B cell (primary cell): ENCODE measurements around the gene LBR. TPM values are rescaled to one million over a fixed set of nuclear protein-coding genes. Genes with fewer than 3 reads are reported as not detected.

Source experiments
- ATAC-seq: fragments of 200-7000 bp; cut with Tn5 transposase; one replicate; pipeline ENCODE4 v1.10.0; 2021; ENCODE audit warnings: low read depth, mild to moderate bottlenecking, moderate number of reproducible peaks, moderate library complexity
- CTCF ChIA-PET: fragments of 350-600 bp; sonication (Branson Sonifier 250); formaldehyde crosslinking; loops from one replicate; lab custom pipeline; 2021; ENCODE audit warnings: antibody characterized with exemption, inconsistent platforms; lab: Charles Lee
- POLR2A ChIA-PET: fragments of 350-600 bp; sonication (Branson Sonifier 250); formaldehyde crosslinking; loops from one replicate; lab custom pipeline; 2021; ENCODE audit warnings: antibody characterized with exemption; lab: Charles Lee
- DNase-seq: peaks from one replicate; pipeline ENCODE4 v3.0.0; 2013
- H2AFZ ChIP-seq: 2 replicates; pipeline ENCODE4 v1.6.1; 2012; ENCODE audit warnings: mild to moderate bottlenecking, low read depth, low read length; ENCODE audit not compliant: insufficient read depth, poor library complexity, severe bottlenecking
- H3K27ac ChIP-seq, 2 donors: 1 replicate in 1 of 2; 2 replicates in 1 of 2; pipeline ENCODE4 v1.5.1; 2012 to 2013; ENCODE audit warnings: low read length in 2 of 2, mild to moderate bottlenecking in 2 of 2, moderate library complexity in 1 of 2
- H3K27me3 ChIP-seq, 4 experiments: fragments of 200-600 bp in 1 of 4; sonication (generic) in 1 of 4; replicated peaks in 1 of 4; 1 replicate in 2 of 4; 2 replicates in 2 of 4; pipeline versions ENCODE4 v1.6.1 to v1.7.0; 2013 to 2016; ENCODE audit warnings: low read length in 3 of 4, mild to moderate bottlenecking in 2 of 4, mixed read lengths in 1 of 4, moderate library complexity in 1 of 4; ENCODE audit not compliant: insufficient read depth in 4 of 4, control insufficient read depth in 3 of 4; ENCODE audit errors: control extremely low read depth in 1 of 4
- H3K36me3 ChIP-seq, 2 experiments: replicated peaks in 1 of 2; 1 replicate in 1 of 2; 2 replicates in 1 of 2; pipeline versions ENCODE4 v1.6.1 to v1.7.1; 2013; ENCODE audit warnings: low read length in 1 of 2; ENCODE audit not compliant: insufficient read depth in 2 of 2, control insufficient read depth in 1 of 2; ENCODE audit errors: control extremely low read depth in 1 of 2, extremely low read depth in 1 of 2
- H3K4me1 ChIP-seq, 2 donors: fragments of 200-600 bp in 1 of 2; sonication (generic) in 1 of 2; 1 replicate in 1 of 2; 2 replicates in 1 of 2; pipeline versions ENCODE4 v1.5.1 to v1.6.1; 2013 to 2017; ENCODE audit warnings: low read length in 2 of 2; ENCODE audit not compliant: control insufficient read depth in 2 of 2, insufficient read depth in 2 of 2
- H3K4me2 ChIP-seq: replicated peaks from 2 replicates; pipeline ENCODE3; 2012; ENCODE audit warnings: mild to moderate bottlenecking, low read depth, low read length; ENCODE audit not compliant: poor library complexity, severe bottlenecking
- H3K4me3 ChIP-seq, 5 experiments: fragments of 200-600 bp in 1 of 5; sonication (generic) in 1 of 5; 1 replicate in 3 of 5; 2 replicates in 2 of 5; pipeline versions ENCODE4 v1.5.1 to v1.7.0; 2011 to 2016; ENCODE audit warnings: low read length in 4 of 5, mild to moderate bottlenecking in 4 of 5, low read depth in 2 of 5, control low read depth in 1 of 5, moderate library complexity in 1 of 5; ENCODE audit not compliant: insufficient read depth in 1 of 5; ENCODE audit errors: control extremely low read depth in 1 of 5, extremely low read depth in 1 of 5
- H3K79me2 ChIP-seq: fragments of 200-600 bp; sonication (generic); one replicate; pipeline ENCODE4 v1.6.0; 2016; ENCODE audit warnings: low read length; ENCODE audit not compliant: control insufficient read depth, insufficient read depth
- H3K9ac ChIP-seq: fragments of 200-600 bp; sonication (generic); 2 replicates; pipeline ENCODE4 v1.6.1; 2017; ENCODE audit warnings: mild to moderate bottlenecking, low read length, moderate library complexity
- H3K9me3 ChIP-seq, 3 donors: one replicate each; pipeline versions ENCODE4 v1.6.1 to v1.7.1; 2013; ENCODE audit warnings: low read length in 2 of 3; ENCODE audit not compliant: control insufficient read depth in 2 of 3, insufficient read depth in 1 of 3; ENCODE audit errors: control extremely low read depth in 1 of 3
- H4K20me1 ChIP-seq: 2 replicates; pipeline ENCODE4 v1.6.0; 2012; ENCODE audit warnings: mild to moderate bottlenecking, low read length; ENCODE audit not compliant: insufficient read depth, control insufficient read depth, poor library complexity, severe bottlenecking
- H3K27ac Mint-ChIP-seq: one replicate; pipeline ENCODE4 v1.8.0; 2021; ENCODE audit warnings: mixed read lengths
- H3K27me3 Mint-ChIP-seq: one replicate; pipeline ENCODE4 v1.8.0; 2021; ENCODE audit warnings: mixed read lengths
- H3K4me1 Mint-ChIP-seq: one replicate; pipeline ENCODE4 v1.8.0; 2021; ENCODE audit warnings: mixed read lengths
- H3K4me3 Mint-ChIP-seq: one replicate; pipeline ENCODE4 v1.8.0; 2021; ENCODE audit warnings: mixed read lengths
- H3K9me3 Mint-ChIP-seq: one replicate; pipeline ENCODE4 v1.8.0; 2022; ENCODE audit warnings: mixed read lengths; ENCODE audit not compliant: insufficient read depth
- EZH2 ChIP-seq: IDR thresholded peaks from 2 replicates; pipeline ENCODE4 v1.6.1; 2012; ENCODE audit warnings: borderline replicate concordance, low read depth, mild to moderate bottlenecking, moderate library complexity, low read length; ENCODE audit not compliant: insufficient read depth, poor library complexity, severe bottlenecking
- WGBS: methylation state at CpG from one replicate; pipeline ENCODE4 v1.1.5; 2013; ENCODE audit warnings: missing lambda C conversion rate; ENCODE audit not compliant: insufficient coverage; 5-methylcytosine and 5-hydroxymethylcytosine counted together
- intact Hi-C: fragments of 100-400 bp; cut with micrococcal nuclease; formaldehyde crosslinking; loops from one replicate; pipeline ENCODE4 v1.10.0; 2022
- polyA plus RNA-seq: library from polyadenylated mRNA; depleted of rRNA; stranded (reverse); fragments of >200 nt; gene quantifications from 2 replicates; pipeline ENCODE4 v1.2.3, GENCODE V29; 2012
- total RNA-seq, 2 donors: library from RNA; stranded (reverse); fragments of 120-200 nt in 1 of 2; gene quantifications; 1 replicate in 1 of 2; 2 replicates in 1 of 2; pipeline versions ENCODE4 v1.2.3 to v1.2.4, GENCODE V29; 2013 to 2022
- TF ChIP-seq, protein P1 (sequence below): fragments of 200-600 bp; IDR thresholded peaks from one replicate; pipeline ENCODE4 v1.8.0; 2022; ENCODE audit warnings: antibody characterized with exemption, mild to moderate bottlenecking

The LBR gene
- total and polyA plus RNA-seq, 2 donors (not counting 1 experiment from before 2014, with no cell fraction given): 19.3 to 167 TPM

DNA sequence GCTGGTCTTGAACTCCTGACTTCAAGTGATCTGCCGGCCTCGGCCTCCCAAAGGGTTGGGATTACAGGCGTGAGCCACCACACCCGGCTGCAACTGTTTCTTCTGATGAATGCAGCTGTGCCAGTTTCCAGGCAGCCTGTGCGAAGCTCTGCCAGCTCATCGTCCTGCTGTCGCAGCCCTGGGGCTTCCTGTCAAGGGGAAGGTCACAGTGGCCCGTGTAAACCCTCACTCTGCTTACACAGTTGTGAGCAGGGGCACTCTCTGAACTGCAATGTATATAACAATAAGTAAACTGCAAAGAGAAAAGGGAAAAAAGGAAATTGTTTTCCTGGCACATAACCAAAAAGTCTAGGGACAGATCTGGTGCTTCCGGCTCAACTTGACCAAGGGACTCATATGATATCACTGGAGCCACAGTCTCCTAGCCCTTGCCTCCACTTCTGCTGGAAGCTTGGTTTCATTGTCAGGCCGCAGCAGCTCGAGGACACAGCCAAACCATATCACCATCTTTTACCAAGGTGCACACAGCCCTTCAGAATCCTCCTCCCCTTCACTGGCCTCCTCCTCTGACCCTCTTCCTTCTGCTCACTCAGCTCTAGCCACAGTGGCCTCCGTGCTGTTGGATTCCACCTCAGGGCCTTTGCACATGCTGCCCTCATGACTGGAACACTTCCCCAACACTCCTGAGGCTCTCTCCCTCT, 22.8 kb upstream of the LBR start:
- ATAC-seq: no peak
- 76% methylated on average over 11 of the region's 12 CpGs for WGBS
- Histone ChIP-seq H3K9me3 (peaks cover 0 to 5% (median 0%) of the 10 kb centered on the region in 3 donors), H3K27me3 (peaks cover 0 to 3% (median 0%) of the 10 kb centered on the region in 4 experiments), H3K27ac (no peak overlapping the region), H3K4me1 (peaks cover 7 to 10% of the 10 kb centered on the region in 2 donors), H3K9ac (no peak overlapping the region), H4K20me1 (no peaks in the 10 kb centered on the region), H3K4me2 (no peak overlapping the region), H3K36me3 (no peaks in the 10 kb centered on the region), H3K79me2 (no peaks in the 10 kb centered on the region), H2AFZ (no peak overlapping the region), H3K4me3 (no peak overlapping the region)
- no peak for DNase-seq
- H3K4me1 Mint-ChIP-seq: peaks cover 12% of the 10 kb centered on the region
- ChIA-PET POLR2A (interaction anchor here (0.7 to 1.6 kb wide), 2 partner anchors 10 to 43 kb away, joined by 3 to 5 read pairs; no protein-coding TSS in a partner anchor), CTCF (no interaction called here)
- TF ChIP-seq EZH2: no peak
- TF ChIP-seq, protein P1, sequence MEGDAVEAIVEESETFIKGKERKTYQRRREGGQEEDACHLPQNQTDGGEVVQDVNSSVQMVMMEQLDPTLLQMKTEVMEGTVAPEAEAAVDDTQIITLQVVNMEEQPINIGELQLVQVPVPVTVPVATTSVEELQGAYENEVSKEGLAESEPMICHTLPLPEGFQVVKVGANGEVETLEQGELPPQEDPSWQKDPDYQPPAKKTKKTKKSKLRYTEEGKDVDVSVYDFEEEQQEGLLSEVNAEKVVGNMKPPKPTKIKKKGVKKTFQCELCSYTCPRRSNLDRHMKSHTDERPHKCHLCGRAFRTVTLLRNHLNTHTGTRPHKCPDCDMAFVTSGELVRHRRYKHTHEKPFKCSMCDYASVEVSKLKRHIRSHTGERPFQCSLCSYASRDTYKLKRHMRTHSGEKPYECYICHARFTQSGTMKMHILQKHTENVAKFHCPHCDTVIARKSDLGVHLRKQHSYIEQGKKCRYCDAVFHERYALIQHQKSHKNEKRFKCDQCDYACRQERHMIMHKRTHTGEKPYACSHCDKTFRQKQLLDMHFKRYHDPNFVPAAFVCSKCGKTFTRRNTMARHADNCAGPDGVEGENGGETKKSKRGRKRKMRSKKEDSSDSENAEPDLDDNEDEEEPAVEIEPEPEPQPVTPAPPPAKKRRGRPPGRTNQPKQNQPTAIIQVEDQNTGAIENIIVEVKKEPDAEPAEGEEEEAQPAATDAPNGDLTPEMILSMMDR: no peak
- H3K27ac Mint-ChIP-seq: no peak overlapping the region
- no peaks in the 10 kb centered on the region for H3K27me3 Mint-ChIP-seq
- intact Hi-C loops: no loop called here
- no peaks in the 10 kb centered on the region for H3K9me3 Mint-ChIP-seq
- H3K4me3 Mint-ChIP-seq: no peak overlapping the region

DNA sequence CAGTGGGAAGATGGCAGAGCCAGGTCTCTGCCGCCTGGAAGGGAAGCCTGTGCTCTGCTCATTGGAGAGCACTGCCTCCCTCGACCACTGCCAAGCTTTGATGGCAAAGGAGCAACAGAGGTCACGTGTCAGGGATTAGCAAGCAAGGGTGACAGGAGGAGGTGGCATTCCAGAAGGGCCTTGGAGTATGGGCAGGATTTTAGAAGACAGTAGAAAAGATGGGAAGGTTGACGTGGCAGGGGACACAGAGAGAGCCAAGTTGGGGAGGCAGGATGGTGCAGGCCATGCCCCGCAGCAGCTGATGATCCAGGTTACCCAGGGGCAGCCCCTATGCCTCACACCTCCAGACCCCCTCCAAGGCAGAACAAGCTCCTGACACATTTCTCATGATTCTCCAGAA, 21.9 kb upstream of the LBR start:
- WGBS: 96% methylated on average over 3 of the region's 5 CpGs
- Mint-ChIP-seq H3K27ac (no peak overlapping the region), H3K9me3 (no peaks in the 10 kb centered on the region), H3K4me3 (no peak overlapping the region), H3K27me3 (no peaks in the 10 kb centered on the region), H3K4me1 (peaks cover 16% of the 10 kb centered on the region)
- no peak for ATAC-seq
- Histone ChIP-seq H3K36me3 (no peaks in the 10 kb centered on the region), H2AFZ (no peak overlapping the region), H3K27ac (no peak overlapping the region), H3K4me1 (peaks cover 14 to 19% of the 10 kb centered on the region in 2 donors), H4K20me1 (no peaks in the 10 kb centered on the region), H3K4me2 (no peak overlapping the region), H3K27me3 (peaks cover 0 to 3% (median 0%) of the 10 kb centered on the region in 4 experiments), H3K79me2 (no peaks in the 10 kb centered on the region), H3K9me3 (peaks cover 0 to 5% (median 0%) of the 10 kb centered on the region in 3 donors), H3K9ac (no peak overlapping the region), H3K4me3 (no peak overlapping the region)
- intact Hi-C loops: no loop called here
- CTCF ChIA-PET: no interaction called here
- no peak for TF ChIP-seq EZH2
- TF ChIP-seq, protein P1: no peak
- POLR2A ChIA-PET: interaction anchor here (0.7 kb wide), 1 partner anchor 23 kb away, joined by 7 read pairs; no protein-coding TSS in a partner anchor
- no peak for DNase-seq
